IPS-11a (cell line): ENCODE results near the gene UBN1.

Source experiments
- H3K4me3 ChIP-seq: one replicate; pipeline ENCODE4 v1.5.1; 2013; ENCODE audit warnings: low read depth, low read length, control low read depth

The UBN1 gene, protein sequence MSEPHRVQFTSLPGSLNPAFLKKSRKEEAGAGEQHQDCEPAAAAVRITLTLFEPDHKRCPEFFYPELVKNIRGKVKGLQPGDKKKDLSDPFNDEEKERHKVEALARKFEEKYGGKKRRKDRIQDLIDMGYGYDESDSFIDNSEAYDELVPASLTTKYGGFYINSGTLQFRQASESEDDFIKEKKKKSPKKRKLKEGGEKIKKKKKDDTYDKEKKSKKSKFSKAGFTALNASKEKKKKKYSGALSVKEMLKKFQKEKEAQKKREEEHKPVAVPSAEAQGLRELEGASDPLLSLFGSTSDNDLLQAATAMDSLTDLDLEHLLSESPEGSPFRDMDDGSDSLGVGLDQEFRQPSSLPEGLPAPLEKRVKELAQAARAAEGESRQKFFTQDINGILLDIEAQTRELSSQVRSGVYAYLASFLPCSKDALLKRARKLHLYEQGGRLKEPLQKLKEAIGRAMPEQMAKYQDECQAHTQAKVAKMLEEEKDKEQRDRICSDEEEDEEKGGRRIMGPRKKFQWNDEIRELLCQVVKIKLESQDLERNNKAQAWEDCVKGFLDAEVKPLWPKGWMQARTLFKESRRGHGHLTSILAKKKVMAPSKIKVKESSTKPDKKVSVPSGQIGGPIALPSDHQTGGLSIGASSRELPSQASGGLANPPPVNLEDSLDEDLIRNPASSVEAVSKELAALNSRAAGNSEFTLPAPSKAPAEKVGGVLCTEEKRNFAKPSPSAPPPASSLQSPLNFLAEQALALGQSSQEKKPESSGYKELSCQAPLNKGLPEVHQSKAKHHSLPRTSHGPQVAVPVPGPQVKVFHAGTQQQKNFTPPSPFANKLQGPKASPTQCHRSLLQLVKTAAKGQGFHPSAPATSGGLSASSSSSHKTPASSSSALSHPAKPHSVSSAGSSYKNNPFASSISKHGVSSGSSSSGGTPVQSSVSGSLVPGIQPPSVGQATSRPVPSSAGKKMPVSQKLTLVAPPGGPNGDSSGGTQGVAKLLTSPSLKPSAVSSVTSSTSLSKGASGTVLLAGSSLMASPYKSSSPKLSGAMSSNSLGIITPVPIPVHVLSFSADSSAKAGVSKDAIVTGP (N-terminal part only)

DNA sequence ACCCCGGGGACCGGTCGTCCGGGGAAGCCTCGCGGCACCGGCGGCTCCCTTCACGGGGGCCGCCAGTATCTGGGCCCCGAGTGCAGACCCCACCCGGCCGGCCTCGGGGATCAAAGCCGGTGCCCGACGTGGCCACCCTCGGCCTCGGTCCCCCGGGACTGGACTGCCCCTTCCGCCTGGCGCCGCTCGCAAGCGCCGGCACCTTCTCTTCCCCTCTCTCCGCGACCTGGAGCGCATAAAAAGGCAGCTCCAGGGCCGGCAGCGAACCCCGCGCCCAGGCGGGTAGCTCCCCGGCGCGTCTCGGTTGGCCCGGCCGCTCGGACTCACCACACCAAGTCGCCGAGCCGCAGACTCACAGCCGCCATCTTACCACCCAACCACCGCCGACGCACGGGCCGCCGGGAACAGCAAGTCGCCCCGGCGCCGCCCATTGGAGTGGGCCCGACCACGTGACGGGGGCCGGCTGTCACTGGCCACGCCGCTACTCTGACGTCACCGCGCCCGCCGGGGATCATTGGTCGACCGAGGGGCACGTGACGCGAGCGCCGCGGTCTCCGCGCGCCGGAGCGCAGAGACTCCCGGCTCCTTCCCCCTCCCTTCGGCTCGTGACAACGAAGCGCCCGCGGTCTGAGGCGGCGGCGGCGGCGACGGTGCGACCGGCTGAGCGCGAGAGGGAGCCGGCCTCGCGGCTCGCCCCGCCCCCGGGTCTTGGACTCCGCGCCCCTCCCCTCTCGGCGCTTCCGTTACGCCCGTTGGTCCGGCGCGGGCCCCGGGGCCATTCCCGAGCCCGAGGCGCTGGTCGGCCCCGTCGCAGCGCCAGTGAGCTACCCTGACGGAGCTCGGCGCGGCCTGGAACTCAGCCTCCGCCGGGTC lies at the start of gene UBN1, which contains the start of gene GLYR1:
Gene UBN1 (plus strand): TSS at position 581 of the 873 bp plus-strand sequence. CDS start 5,437 bp downstream, outside the sequence.
Gene GLYR1 (minus strand): TSS at position 388 of the 873 bp plus-strand sequence. CDS start 23 bp downstream, at position 365.
- H3K4me3 ChIP-seq: peak within 1 kb of the TSS; percentile 83

DNA sequence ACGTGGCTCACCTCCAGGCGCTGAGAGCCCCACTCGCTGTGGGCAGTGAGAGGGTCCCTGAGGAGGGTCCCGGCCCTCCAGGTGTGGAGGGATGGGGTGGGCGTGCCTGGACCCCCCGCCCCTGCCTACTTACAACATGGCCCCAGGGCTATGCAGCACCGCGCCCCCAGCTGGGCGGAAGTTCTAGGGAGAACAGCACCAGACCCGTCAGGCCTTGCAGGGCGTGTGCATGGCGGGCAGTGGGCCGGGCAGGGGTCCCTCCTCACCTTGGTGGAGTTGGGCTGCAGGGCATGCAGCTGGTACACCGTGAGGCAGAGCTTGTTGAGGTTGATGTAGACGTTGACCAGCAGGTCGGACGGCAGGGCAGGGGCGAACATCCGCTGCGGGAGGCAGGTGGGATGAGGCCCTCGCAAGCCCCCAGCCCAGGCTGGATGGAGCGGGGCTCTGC lies 49.5 kb upstream of the UBN1 start:
- no peak overlapping the region for H3K4me3 ChIP-seq

DNA sequence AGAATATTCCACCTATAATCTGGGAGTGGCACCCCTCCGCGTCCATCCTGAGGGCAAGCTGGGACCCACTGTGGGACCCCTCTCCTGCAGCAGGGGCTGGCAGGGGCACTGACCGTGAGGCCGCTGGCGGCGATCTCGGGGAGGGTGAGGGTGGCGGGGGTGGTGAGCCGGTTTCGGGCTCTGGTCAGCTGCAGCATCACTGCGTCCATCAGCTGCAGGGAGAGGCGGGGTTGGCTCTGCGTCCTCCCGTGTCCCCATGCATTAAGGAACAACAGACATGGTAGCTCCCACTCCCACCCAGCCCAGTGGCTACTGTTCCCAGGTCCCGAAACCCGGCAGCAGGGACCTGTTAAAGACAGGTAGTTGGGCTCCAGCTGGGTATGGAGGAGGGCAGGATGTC lies 48.8 kb upstream of the UBN1 start:
- no peak overlapping the region for H3K4me3 ChIP-seq

DNA sequence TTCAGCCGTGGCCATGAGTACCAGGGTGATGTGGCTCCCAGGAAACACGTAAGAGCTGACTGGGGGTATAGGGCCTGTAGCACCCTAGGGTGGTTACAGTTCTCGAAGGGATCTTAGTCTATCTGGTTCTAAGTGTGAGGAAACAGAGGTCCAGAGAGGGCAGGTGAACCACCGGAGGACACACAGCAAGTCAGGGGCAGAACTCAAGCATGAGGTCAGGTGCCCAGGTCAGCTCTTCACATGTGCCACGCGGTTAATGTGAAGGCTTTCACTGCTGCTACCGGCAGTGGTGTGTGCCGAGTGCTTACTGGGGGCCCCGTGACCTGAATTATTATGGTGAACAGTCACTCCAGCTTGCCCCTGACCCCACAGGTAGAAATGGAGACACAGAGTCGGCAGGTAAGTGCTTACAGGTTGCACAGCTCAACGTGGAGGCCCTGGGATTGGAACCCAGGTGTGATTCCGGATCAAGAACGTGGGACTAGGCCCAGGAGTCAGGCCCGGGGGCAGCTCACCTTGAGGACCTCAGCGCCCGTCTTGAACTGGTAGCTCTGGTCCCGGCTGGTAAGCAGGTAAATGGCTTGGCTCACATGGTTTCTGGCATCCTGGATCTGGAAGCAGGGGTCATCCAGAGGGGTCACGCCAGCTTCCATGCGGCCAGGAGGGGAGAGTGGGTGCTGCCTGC lies 48.0 kb upstream of the UBN1 start:
- no peak overlapping the region for H3K4me3 ChIP-seq

DNA sequence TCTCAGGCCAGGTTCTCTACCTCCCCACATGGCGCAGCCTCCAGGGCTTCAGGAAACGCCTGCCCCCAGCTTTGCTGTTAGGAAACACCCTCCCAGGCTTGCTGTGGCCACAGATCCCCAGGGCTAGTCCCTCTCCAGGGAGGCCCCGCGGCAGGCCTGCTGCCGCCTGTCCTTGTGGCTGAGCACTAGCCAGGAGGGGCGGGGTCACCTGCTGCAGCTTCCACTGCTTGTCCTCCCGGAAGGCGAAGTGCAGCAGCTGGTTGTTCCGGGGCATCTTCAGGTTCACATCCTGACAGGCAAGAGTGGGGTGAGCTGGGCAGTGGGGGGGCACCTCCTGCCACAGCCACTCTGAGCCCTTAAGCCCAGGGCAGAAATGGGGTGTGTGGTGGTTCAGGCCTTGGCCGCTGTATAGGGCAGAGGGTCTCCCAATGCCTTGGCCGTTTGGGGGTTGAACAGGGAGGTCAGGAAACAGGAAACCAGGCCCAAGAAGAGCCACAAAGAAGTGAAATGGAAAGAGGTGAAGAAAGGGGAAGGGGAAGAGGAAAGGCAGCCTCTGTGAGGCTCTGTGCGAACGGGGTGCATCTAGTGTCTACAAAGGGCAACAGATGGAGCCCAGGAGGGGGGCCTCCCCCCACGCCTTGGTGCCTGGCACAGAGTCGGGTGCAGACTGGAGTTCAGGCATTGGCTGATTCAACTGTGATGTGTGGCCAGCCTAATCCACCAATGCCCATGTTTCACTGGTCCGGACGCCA lies 46.8 kb upstream of the UBN1 start:
- no peak overlapping the region for H3K4me3 ChIP-seq

DNA sequence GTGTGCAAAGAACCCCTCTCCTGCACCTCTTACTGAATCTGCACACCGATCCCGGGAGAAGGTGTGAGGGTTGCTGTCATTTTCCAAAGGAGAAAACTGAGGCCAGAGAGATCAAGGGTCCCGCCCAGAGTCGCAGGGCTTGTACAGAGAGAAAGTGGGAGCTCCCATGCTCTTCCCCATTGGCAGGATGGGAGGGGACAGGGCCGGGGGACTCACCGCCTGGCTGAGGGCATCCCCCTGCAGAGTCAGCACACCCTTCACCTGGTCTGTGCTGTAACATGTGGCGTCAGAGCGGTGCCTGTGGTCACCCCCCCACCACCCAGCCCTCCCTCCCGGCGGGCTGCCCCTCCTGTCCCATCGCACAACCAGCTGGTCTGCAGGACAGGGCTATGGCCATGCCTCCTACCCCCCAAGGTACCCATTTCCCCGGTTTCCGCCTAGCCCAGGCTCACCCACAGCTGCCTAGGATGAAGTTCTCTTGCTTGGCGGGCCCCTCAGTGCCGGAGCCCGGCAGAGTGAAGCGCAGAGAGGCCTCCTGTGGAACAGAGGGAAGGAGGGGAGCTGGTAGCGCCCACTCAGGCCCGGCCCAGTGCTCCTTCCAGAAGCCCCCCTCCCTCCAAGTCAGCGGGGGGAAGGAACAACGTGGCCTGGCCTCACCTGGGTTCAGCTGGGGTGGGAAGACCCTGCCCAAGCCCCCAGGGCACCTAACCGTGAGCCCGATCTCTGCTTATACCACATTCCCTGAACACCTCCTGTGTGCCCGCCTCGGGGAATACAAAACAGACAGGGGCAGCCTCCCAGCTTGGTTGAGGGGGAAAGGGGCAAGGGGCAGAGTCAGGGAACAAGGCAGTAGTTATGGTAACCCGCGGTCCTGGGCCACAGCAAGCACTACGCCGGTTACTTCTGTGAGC lies 46.0 kb upstream of the UBN1 start:
- peak overlapping the region; percentile 67 for H3K4me3 ChIP-seq

DNA sequence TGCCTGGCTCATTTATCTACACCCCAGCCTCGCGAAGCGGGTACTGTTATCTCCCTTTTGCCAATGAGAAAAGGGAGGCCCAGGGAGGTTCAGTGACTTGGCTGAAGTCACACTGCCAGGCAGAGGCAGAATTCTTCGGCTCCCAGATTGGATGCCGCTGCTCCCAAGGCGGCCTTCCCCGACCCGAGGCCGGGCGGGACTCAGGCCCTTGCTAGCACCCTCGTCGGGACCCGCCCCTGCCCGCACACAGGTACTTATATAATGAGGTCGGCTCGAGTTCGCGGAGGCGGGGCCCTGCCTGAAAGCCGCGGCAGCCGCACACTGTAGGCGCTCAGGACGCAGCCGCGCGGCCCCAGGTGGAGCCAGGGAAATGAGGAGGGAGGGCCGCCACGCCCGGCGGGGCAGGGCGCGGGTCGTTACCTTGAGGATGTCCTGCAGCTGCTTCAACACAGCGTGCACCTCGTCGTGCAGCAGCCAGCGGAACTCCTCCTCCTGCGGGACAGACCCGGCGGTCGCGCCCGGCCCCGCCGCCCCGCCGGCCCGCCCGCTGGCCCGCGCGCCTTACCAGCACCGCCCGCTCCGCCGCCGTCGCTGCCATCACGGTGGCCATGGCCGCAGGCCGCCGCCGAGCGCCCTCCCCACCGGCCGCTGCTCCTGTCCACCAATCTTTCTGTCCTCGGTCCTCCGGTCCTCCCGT lies 45.2 kb upstream of the UBN1 start, which contains the start of gene ROGDI:
Gene ROGDI (minus strand): TSS at position 672 of the 697 bp plus-strand sequence. CDS start 62 bp downstream, at position 610.
- peak within 1 kb of the TSS; percentile 67 for H3K4me3 ChIP-seq

DNA sequence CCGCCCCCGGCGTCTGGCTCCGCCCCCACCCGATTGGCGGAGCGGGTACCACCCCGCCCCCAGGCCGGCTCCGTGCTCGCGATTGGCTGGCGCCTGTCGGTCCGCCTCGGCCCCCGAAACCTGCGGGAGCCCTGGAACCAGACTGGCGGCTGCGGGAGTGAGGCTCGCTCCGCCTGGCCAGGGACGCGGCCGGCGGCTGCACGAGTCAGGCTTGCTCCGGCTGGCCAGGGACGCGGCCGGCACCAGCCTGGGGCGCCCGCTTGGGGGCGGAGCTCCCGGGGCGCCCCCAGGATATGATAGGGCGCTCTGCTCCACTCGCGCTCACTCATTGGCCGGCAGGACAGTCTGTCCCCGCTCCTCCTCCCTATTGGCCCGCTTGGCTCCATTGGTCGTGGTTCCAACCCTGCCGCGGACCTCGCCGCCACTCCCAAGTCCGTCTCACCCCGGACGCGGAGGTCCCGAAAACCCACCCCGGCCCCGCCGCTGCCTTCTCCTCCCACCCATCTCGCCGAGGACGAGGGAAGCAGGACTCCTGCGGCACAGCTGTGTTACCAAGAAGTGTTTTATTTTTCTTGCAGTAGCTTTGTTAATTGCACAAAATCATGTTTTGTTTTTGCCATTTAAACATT lies 44.5 kb upstream of the UBN1 start:
- peak overlapping the region; percentile 67 for H3K4me3 ChIP-seq

DNA sequence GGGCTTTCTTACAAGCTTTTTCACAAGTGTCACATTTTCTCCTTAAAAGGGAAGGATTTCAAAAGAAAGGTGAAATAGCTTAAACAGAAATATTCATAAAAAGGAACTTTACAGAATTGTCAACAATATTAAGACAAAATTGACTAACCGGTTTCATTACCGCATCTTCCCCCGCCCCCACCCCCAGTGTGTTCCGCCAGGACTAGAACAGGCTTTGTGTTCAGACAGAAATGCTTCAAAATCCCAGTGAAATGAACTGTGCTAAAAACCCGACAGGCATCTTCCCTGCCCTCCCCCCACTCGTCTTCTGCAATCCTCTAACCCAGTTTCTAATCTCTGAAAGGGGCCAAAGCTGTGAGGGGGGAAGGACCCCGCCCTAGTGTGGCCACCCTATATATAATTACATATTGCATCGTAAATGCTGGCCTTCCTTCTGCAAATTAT lies 43.9 kb upstream of the UBN1 start:
- H3K4me3 ChIP-seq: peak overlapping the region; percentile 67

DNA sequence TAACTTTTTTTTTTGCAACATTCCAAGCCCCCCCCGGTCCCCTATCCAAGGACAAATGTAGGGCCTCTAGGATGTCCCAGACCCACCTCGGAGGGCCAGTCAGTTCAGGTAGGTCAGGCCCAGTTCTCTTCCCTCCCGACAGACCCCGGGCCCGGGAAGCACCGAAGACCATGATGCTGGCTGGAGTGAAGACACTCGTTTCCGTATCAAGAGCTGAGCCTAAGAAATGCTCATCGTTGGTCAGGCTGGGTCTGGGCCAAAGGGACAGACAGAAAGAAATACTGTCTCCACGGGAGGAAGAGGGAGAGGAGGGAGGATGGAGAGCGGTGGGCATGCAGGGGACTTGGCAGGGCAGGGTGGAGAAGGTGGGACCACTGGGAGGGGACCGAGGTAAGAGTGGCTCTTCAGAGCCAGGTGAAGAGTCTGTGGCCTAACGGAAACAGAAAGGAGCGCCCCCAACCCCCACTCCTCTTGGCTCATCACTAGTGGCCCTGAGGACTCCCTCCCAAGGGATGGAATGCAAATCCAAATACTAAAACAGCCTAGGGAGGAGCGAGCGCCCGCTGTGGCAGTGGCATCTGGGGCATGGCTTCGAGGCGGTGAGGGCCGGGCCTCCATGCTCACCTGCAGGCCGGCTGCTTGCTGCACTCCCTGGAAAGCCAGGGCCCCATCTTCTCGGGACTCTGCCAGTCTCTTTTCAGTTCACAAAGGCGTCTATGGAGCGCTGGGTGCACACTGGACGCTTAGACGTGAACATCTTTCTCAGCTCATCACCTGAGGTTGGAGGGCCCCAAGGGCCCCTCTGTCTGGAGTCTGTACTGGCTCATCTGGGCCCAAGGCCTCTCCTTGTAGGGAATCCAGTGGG lies 43.2 kb upstream of the UBN1 start:
- no peak overlapping the region for H3K4me3 ChIP-seq

DNA sequence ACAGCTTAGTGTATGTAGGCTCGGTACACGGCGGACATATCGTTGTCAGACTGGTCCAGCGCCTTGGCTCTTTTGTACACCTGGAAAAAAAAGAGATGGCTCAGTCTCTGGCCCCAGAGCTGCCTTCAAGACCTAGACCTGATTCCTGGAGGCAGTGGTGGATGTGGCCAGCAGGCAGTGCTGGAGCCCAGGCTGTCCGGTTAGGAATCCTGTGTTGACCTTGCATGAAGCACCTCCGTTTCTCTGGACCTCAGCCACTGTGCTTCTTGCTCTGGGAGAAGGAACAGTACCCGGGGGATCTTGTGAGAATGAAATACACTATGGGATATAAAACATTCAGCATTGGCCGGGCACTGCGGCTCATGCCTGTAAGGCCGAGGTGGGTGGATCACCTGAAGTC lies 42.0 kb upstream of the UBN1 start:
- H3K4me3 ChIP-seq: no peak overlapping the region

DNA sequence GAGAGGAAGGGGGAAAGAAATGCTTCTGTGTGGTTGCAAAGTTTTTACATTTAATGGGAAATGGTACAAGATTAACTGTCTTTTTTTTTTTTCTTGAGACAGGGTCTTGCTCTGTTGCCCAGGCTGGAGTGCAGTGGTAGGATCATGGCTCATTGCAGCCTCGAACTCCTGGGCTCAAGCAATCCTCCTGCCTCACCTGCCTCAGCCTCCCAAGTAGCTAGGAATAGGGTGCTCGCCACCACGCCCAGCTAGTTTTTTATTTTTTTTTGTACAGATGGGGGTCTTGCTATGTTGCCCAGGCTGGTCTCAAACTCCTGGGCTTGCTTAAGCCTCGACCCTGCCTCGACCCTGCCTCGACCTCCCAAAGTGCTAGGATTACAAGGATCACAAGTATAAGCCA lies 41.0 kb upstream of the UBN1 start:
- no peak overlapping the region for H3K4me3 ChIP-seq

DNA sequence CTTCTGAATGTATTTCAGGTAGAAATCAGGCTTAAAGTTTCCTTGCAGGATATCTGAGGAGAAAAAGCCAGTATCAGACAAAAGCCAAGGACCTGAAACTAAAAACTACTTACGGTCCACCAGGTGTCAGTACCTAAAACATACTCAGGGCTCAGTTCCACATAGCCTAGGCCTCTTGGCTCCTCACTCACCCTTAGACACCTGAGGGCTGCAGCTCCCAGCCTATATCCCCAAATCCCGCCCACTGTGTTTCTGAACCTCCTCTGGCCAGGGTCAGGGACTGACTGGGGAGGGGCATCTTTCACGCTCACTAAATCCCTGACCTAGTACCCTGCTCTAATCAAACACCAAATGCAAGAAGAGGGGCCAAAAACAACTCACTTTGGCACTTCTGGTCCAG lies 36.0 kb upstream of the UBN1 start:
- H3K4me3 ChIP-seq: no peak overlapping the region

DNA sequence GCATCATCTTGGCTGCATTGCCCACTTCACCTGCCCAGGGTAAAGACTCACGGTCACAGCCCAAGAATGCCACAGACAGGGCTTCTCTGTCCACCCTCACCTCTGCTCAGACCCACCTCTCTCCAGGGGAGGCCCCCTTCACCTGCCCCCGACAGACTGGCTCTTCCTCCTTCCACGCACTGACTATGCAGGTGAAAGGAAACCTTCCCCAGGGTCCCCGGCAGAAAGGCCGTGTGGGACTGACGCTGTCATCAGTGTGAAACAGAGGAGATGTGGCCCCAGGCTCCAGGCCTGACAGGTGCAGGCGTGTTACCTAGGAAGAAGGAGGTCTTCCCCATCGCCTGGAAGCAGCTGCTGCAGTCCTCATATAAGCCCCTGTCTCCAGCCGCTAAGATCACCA lies 35.5 kb upstream of the UBN1 start:
- H3K4me3 ChIP-seq: no peak overlapping the region

DNA sequence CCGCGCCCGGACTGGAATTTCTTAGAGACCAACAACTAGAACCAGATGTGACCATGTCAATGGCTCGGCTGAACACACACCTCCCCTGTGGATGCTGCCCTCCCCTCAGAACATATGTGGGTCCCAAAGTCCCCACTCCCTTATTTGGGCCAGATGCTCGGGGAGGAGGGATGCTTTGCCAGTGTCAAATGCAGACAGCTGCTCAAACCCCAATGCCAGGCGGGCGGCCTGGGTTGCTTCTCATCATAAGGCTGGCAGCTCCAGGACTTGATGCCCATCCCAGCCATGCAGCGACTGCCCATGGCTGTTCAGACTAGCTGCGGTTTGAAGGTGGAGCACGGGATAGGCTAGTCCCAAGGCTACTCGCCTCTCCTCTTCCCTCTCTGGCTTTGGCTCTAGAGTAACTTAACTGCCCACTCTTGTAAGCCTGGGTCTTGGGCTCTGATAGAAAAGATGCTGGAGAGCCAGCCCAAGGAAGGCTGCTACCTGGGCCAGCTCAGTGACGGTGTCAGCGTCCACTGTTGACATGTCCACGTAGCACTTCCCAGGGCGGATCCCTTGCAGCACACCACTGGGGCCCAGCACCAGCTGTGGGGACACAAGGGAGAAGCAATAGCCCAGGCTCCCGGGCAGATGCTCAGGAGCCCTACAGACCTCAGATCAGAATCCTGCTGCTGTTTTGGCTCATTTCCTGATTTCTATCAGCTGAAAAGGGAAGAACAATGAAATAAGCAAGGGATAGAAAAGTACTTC lies 33.9 kb upstream of the UBN1 start:
- no peak overlapping the region for H3K4me3 ChIP-seq
